HepG2 (cell line): ENCODE data around the gene PFDN1. TPM values are rescaled to one million over a fixed set of nuclear protein-coding genes. Genes with fewer than 3 reads are reported as not detected.

Source experiments
- ATAC-seq: fragments of 200-7000 bp; cut with Tn5 transposase; 3 replicates; pipeline ENCODE4 v1.9.1; 2020; ENCODE audit warnings: mild to moderate bottlenecking, moderate library complexity
- BruUV-seq: library from RNA; stranded (reverse); fragments of 400-500 nt; replicated peaks from 2 replicates; lab custom pipeline; 2021; lab: Mats Ljungman, UMichigan
- CTCF ChIA-PET: fragments of 300-600 bp; formaldehyde crosslinking; extraction: SDS; loops from one replicate; lab custom pipeline; 2021; ENCODE audit warnings: low total read pairs, inconsistent platforms, low intra/inter-chr PET ratio; lab: Yijun Ruan, JAX
- POLR2A ChIA-PET: fragments of 350-600 bp; sonication (Branson Sonifier 250); formaldehyde crosslinking; loops from one replicate; lab custom pipeline; 2020; ENCODE audit warnings: antibody characterized with exemption, inconsistent platforms; lab: Yijun Ruan, JAX
- DNase-seq: peaks from one replicate; pipeline ENCODE4 v3.0.0-alpha.2; 2015; ENCODE audit warnings: low spot score
- FAIRE-seq: peaks from 3 replicates; lab custom pipeline; 2011; peaks lifted over from hg19 to GRCh38; lab: Jason Lieb, UNC
- H2AFZ ChIP-seq: one replicate; pipeline ENCODE4 v1.6.1; 2011; ENCODE audit warnings: low read length, inconsistent platforms
- H3K27ac ChIP-seq: fragments of 300-600 bp; 3 replicates; pipeline ENCODE4 v1.8.0; 2011; ENCODE audit warnings: mixed run types, mild to moderate bottlenecking, mixed read lengths, low read length, inconsistent platforms; ENCODE audit not compliant: insufficient read depth; ENCODE audit errors: extremely low read length
- H3K27me3 ChIP-seq, 2 experiments: fragments of 200-600 bp in 1 of 2; 2 replicates in 1 of 2; 3 replicates in 1 of 2; pipeline versions ENCODE4 v1.6.0 to v1.8.0; 2011; ENCODE audit warnings: low read length in 2 of 2, mild to moderate bottlenecking in 2 of 2, moderate library complexity in 2 of 2, inconsistent platforms in 1 of 2; ENCODE audit not compliant: insufficient read depth in 2 of 2, control insufficient read depth in 1 of 2
- H3K36me3 ChIP-seq, 2 experiments: fragments of 200-600 bp in 1 of 2; replicated peaks in 1 of 2; 2 replicates in 1 of 2; 3 replicates in 1 of 2; pipeline versions ENCODE4 v1.5.1 to v1.8.0; 2011; ENCODE audit warnings: low read length in 2 of 2, inconsistent platforms in 1 of 2; ENCODE audit not compliant: insufficient read depth in 2 of 2, control insufficient read depth in 1 of 2
- H3K4me1 ChIP-seq: 2 replicates; pipeline ENCODE4 v1.5.1; 2012; ENCODE audit warnings: low read length, inconsistent platforms; ENCODE audit not compliant: insufficient read depth
- H3K4me2 ChIP-seq: 2 replicates; pipeline ENCODE4 v1.6.0; 2011; ENCODE audit warnings: low read depth, low read length, inconsistent platforms
- H3K4me3 ChIP-seq, 3 experiments: fragments of 200-600 bp in 1 of 3; sonication (generic), shearing (Covaris generic) in 1 of 3; replicated peaks in 1 of 3; 2 replicates each; pipeline ENCODE4 v1.5.1; 2011 to 2016; ENCODE audit warnings: low read length in 3 of 3, inconsistent platforms in 2 of 3, low read depth in 2 of 3, mild to moderate bottlenecking in 2 of 3, control low read depth in 1 of 3, mixed read lengths in 1 of 3; ENCODE audit not compliant: insufficient read depth in 1 of 3
- H3K79me2 ChIP-seq: one replicate; pipeline ENCODE4 v1.6.1; 2011; ENCODE audit warnings: low read length, inconsistent platforms; ENCODE audit not compliant: insufficient read depth
- H3K9ac ChIP-seq: 2 replicates; pipeline ENCODE4 v1.6.0; 2011; ENCODE audit warnings: mild to moderate bottlenecking, low read depth, low read length, inconsistent platforms; ENCODE audit not compliant: insufficient read depth
- H3K9me3 ChIP-seq: 2 replicates; pipeline ENCODE4 v1.5.1; 2012; ENCODE audit warnings: mild to moderate bottlenecking, low read length
- H4K20me1 ChIP-seq: 2 replicates; pipeline ENCODE4 v1.6.0; 2011; ENCODE audit warnings: inconsistent platforms, mild to moderate bottlenecking, low read length, moderate library complexity; ENCODE audit not compliant: insufficient read depth
- BHLHE40 ChIP-seq: IDR thresholded peaks from 2 replicates; pipeline ENCODE4 v1.6.1; 2011; ENCODE audit warnings: low read length, improper control_type of control experiment
- CREBL2 ChIP-seq: sonication (generic); formaldehyde crosslinking; IDR thresholded peaks from 2 replicates; pipeline ENCODE4 v1.8.1; 2023; ENCODE audit warnings: missing genetic modification reagents, mild to moderate bottlenecking, borderline replicate concordance
- GABPA ChIP-seq, 2 experiments: IDR thresholded peaks; 2 replicates each; pipeline ENCODE4 v1.6.1; 2011 to 2016; ENCODE audit warnings: low read depth in 2 of 2, low read length in 1 of 2, missing biosample characterization in 1 of 2, missing genetic modification characterization in 1 of 2
- GABPB1 ChIP-seq: IDR thresholded peaks from 2 replicates; pipeline ENCODE4 v1.6.1; 2016; ENCODE audit warnings: mild to moderate bottlenecking, missing genetic modification reagents, moderate library complexity, missing compliant biosample characterization
- GMEB1 ChIP-seq: sonication (generic); formaldehyde crosslinking; IDR thresholded peaks from 2 replicates; pipeline ENCODE4 v1.5.1; 2020; ENCODE audit warnings: missing genetic modification reagents, mild to moderate bottlenecking, borderline replicate concordance
- HDAC2 ChIP-seq: sonication (generic); formaldehyde crosslinking; IDR thresholded peaks from 2 replicates; pipeline ENCODE4 v1.4.0; 2020; ENCODE audit warnings: missing genetic modification reagents
- LCORL ChIP-seq, 2 experiments: fragments of 450-650 bp in 1 of 2; sonication (generic) in 1 of 2; formaldehyde crosslinking in 1 of 2; IDR thresholded peaks; 2 replicates each; pipeline versions ENCODE4 v1.5.0 to v1.6.1; 2017 to 2020; ENCODE audit warnings: antibody characterized with exemption in 1 of 2, missing genetic modification reagents in 1 of 2
- RELA ChIP-seq: sonication (generic); formaldehyde crosslinking; IDR thresholded peaks from 2 replicates; pipeline ENCODE4 v1.4.0; 2020; ENCODE audit warnings: missing genetic modification reagents
- SRF ChIP-seq: IDR thresholded peaks from 2 replicates; pipeline ENCODE4 v1.6.1; 2011; ENCODE audit warnings: mild to moderate bottlenecking, low read depth, low read length, moderate library complexity
- TBX3 ChIP-seq: fragments of 450-650 bp; IDR thresholded peaks from 2 replicates; pipeline ENCODE4 v1.6.1; 2017; ENCODE audit warnings: antibody characterized with exemption, mild to moderate bottlenecking, inconsistent platforms, borderline replicate concordance
- TERF1 ChIP-seq: sonication (generic); formaldehyde crosslinking; IDR thresholded peaks from 2 replicates; pipeline ENCODE4 v1.8.0; 2022; ENCODE audit warnings: mild to moderate bottlenecking, missing genetic modification reagents, moderate library complexity
- ZNF230 ChIP-seq: sonication (generic); formaldehyde crosslinking; IDR thresholded peaks from 2 replicates; pipeline ENCODE4 v1.4.0; 2020; ENCODE audit warnings: mild to moderate bottlenecking, missing genetic modification reagents
- ZNF282 ChIP-seq: fragments of 450-650 bp; IDR thresholded peaks from 2 replicates; pipeline ENCODE4 v1.6.1; 2018; ENCODE audit not compliant: partially characterized antibody
- ZNF367 ChIP-seq: sonication (generic); formaldehyde crosslinking; IDR thresholded peaks from 2 replicates; pipeline ENCODE4 v1.4.0; 2020; ENCODE audit warnings: missing genetic modification reagents, borderline replicate concordance
- WGBS: methylation state at CpG from one replicate; pipeline ENCODE4 v1.1.6; 2017; ENCODE audit warnings: low lambda C conversion rate; 5-methylcytosine and 5-hydroxymethylcytosine counted together
- in situ Hi-C: cut with HindIII; loops from 2 replicates; pipeline ENCODE4 v1.10.0; 2017; ENCODE audit warnings: low pct_unique_long_range_greater_than_20kb; ENCODE audit not compliant: extremely low pct_ligation_motif_present
- intact Hi-C: fragments of 100-400 bp; cut with micrococcal nuclease; formaldehyde crosslinking; loops from one replicate; pipeline ENCODE4 v1.10.0; 2022; ENCODE audit not compliant: unreplicated experiment
- polyA plus RNA-seq, 8 experiments: library from polyadenylated mRNA; depleted of rRNA in 3 of 8; stranded (reverse) in 7 of 8; unstranded in 1 of 8; fragments of >200 nt; fragmentation: Illumina TruSeq in 4 of 8; extraction: Trizol in 4 of 8; gene quantifications; 2 replicates each; pipeline versions ENCODE4 v1.2.1 to v1.2.3, GENCODE V29; 2011 to 2016; ENCODE audit warnings: low read depth in 4 of 8, missing spikeins in 1 of 8, mixed read lengths in 1 of 8; ENCODE audit not compliant: insufficient read depth in 1 of 8
- total RNA-seq, 5 experiments: library from RNA; depleted of rRNA; stranded (reverse); fragments of >200 nt; fragmentation: Illumina TruSeq; extraction: Trizol; gene quantifications; 2 replicates each; pipeline ENCODE4 v1.2.3, GENCODE V29; 2016; ENCODE audit warnings: low read depth in 1 of 5
- TF ChIP-seq, protein P1 (sequence below): sonication (generic); formaldehyde crosslinking; IDR thresholded peaks from 2 replicates; pipeline ENCODE4; 2020; ENCODE audit warnings: missing genetic modification reagents, mild to moderate bottlenecking, borderline replicate concordance
- TF ChIP-seq, protein P2 (sequence below): sonication (generic); formaldehyde crosslinking; IDR thresholded peaks from 2 replicates; pipeline ENCODE4 v1.4.0; 2020; ENCODE audit warnings: missing genetic modification reagents

The PFDN1 gene
- total and polyA plus RNA-seq, 2 of the 13 experiments (the other 11 are each of a cell fraction or from before 2014, with no cell fraction given): 67.2 to 70.8 TPM

DNA sequence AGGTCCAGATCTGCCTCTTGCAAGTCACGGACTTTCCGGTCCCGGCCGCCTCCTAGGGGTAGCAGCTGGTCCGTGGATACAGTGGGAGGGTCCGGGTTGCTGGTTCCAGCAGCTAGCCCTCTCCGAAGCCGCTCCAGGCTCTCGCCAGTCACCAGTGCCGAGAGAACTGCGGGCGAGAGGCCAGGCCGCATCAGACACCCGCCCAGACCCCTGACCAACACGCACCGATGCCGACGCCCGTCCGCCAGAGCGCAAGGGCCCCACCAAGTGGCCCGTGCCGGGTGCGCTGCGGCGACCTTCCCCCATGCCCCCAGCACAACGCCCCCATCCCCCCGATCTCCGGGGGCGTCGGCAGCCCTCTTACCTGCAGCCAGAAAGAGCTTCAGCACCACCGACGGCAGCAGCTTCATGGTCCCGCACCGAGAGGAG, 43.0 kb upstream of the PFDN1 start:
- Histone ChIP-seq H4K20me1 (no peaks in the 10 kb centered on the region), H3K27ac (no peak overlapping the region), H3K79me2 (no peaks in the 10 kb centered on the region), H3K4me3 (peak overlapping the region; percentile 62 to 81 (median 81)), H2AFZ (no peak overlapping the region), H3K4me1 (peaks cover 60% of the 10 kb centered on the region), H3K9ac (peak overlapping the region; percentile 71; the same call in 1 of the 2 replicates), H3K4me2 (peak overlapping the region; percentile 99), H3K9me3 (no peaks in the 10 kb centered on the region), H3K27me3 (0 out of 5 replicates have a peak, but pooled peaks cover 0 to 7% of the 10 kb centered on the region in 2 experiments), H3K36me3 (peaks cover 0 to 3% of the 10 kb centered on the region in 2 experiments; a peak in 3 of 5 replicates)
- BruUV-seq: no TSS peak
- CTCF ChIA-PET: interaction anchor here (0.7 to 1.8 kb wide), 2 partner anchors 12 to 101 kb away, joined by 4 to 6 read pairs; no protein-coding TSS in a partner anchor
- ATAC-seq (peak; percentile 80), FAIRE-seq (no peak), DNase-seq (peak; percentile 35)
- no CpG with 5 or more reads among the region's 35 CpGs for WGBS
- in situ Hi-C loops (no loop called here), intact Hi-C loops (loop anchor here (1.0 to 5.0 kb wide), 5 partner anchors 18 to 174 kb away; no protein-coding TSS in a partner anchor)
- POLR2A ChIA-PET: interaction anchor here (0.9 to 2.3 kb wide), 25 partner anchors 9 to 365 kb away, joined by 3 to 19 read pairs (median 5); partner anchors contain the start of genes ANKHD1, CYSTM1, PFDN1 and TMCO6
- TF ChIP-seq ZNF282 (no peak), ZNF230 (no peak), LCORL (IDR thresholded peaks at IDR 0.05) (no peak), LCORL (CRISPR knock-in tag; IDR thresholded peaks at IDR 0.05) (peak; percentile 59), RELA (CRISPR knock-in tag) (0 out of 2 replicates have a peak, but pooled peaks have one; percentile 21), HDAC2 (CRISPR knock-in tag) (no peak), TERF1 (CRISPR knock-in tag) (peak; percentile 44; the same call in 1 of the 2 replicates), CREBL2 (CRISPR knock-in tag) (no peak), ZNF367 (CRISPR knock-in tag) (no peak), GABPA (IDR thresholded peaks at IDR 0.05; ENCODE audit: low read depth, low read length) (no peak), GABPA (CRISPR knock-in tag; IDR thresholded peaks at IDR 0.05; ENCODE audit: low read depth) (no peak), TBX3 (no peak), BHLHE40 (0 out of 2 replicates have a peak, but pooled peaks have one; percentile 10), GMEB1 (no peak), SRF (no peak), GABPB1 (CRISPR knock-in tag) (0 out of 2 replicates have a peak, but pooled peaks have one; percentile 44)
- TF ChIP-seq, protein P1, sequence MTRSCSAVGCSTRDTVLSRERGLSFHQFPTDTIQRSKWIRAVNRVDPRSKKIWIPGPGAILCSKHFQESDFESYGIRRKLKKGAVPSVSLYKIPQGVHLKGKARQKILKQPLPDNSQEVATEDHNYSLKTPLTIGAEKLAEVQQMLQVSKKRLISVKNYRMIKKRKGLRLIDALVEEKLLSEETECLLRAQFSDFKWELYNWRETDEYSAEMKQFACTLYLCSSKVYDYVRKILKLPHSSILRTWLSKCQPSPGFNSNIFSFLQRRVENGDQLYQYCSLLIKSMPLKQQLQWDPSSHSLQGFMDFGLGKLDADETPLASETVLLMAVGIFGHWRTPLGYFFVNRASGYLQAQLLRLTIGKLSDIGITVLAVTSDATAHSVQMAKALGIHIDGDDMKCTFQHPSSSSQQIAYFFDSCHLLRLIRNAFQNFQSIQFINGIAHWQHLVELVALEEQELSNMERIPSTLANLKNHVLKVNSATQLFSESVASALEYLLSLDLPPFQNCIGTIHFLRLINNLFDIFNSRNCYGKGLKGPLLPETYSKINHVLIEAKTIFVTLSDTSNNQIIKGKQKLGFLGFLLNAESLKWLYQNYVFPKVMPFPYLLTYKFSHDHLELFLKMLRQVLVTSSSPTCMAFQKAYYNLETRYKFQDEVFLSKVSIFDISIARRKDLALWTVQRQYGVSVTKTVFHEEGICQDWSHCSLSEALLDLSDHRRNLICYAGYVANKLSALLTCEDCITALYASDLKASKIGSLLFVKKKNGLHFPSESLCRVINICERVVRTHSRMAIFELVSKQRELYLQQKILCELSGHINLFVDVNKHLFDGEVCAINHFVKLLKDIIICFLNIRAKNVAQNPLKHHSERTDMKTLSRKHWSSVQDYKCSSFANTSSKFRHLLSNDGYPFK (CRISPR knock-in tag): no peak
- TF ChIP-seq, protein P2, sequence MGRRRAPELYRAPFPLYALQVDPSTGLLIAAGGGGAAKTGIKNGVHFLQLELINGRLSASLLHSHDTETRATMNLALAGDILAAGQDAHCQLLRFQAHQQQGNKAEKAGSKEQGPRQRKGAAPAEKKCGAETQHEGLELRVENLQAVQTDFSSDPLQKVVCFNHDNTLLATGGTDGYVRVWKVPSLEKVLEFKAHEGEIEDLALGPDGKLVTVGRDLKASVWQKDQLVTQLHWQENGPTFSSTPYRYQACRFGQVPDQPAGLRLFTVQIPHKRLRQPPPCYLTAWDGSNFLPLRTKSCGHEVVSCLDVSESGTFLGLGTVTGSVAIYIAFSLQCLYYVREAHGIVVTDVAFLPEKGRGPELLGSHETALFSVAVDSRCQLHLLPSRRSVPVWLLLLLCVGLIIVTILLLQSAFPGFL (CRISPR knock-in tag): no peak
